Measurements from ENCODE around the gene GNB1.

The GNB1 gene

GRCh38 chr1:1784933-1785332 is 106.0 kb downstream of the GNB1 start:
- TF ChIP-seq CTCF (IDR thresholded peaks at IDR 0.05; ENCODE audit: borderline replicate concordance, control extremely low read depth, extremely low read depth, insufficient read depth, missing control alignments) = no peak
- no peak for DNase-seq (ENCODE audit: low spot score)
- in situ Hi-C loops (cut with MboI; ENCODE audit: low sequenced_read_pairs, unreplicated experiment) = loop anchor here (10.0 kb wide), 1 partner anchor 120 kb away; no protein-coding TSS in a partner anchor

GRCh38 chr1:1783320-1783719 is 107.6 kb downstream of the GNB1 start:
- no peak for TF ChIP-seq CTCF (IDR thresholded peaks at IDR 0.05; ENCODE audit: borderline replicate concordance, control extremely low read depth, extremely low read depth, insufficient read depth, missing control alignments)
- no peak for DNase-seq (ENCODE audit: low spot score)
- in situ Hi-C loops (cut with MboI; ENCODE audit: low sequenced_read_pairs, unreplicated experiment) = loop anchor here (10.0 kb wide), 1 partner anchor 121 kb away; no protein-coding TSS in a partner anchor

GRCh38 chr1:1782399-1783221 is 108.3 kb downstream of the GNB1 start:
- TF ChIP-seq CTCF (IDR thresholded peaks at IDR 0.05; ENCODE audit: borderline replicate concordance, control extremely low read depth, extremely low read depth, insufficient read depth, missing control alignments) = no peak
- DNase-seq (ENCODE audit: low spot score) = no peak
- in situ Hi-C loops (cut with MboI; ENCODE audit: low sequenced_read_pairs, unreplicated experiment) = loop anchor here (10.0 kb wide), 1 partner anchor 122 kb away; no protein-coding TSS in a partner anchor

GRCh38 chr1:1781526-1781903 is 109.4 kb downstream of the GNB1 start:
- in situ Hi-C loops (cut with MboI; ENCODE audit: low sequenced_read_pairs, unreplicated experiment) = loop anchor here (10.0 kb wide), 1 partner anchor 123 kb away; no protein-coding TSS in a partner anchor
- TF ChIP-seq CTCF (IDR thresholded peaks at IDR 0.05; ENCODE audit: borderline replicate concordance, control extremely low read depth, extremely low read depth, insufficient read depth, missing control alignments) = no peak
- no peak for DNase-seq (ENCODE audit: low spot score)

- in situ Hi-C loops (cut with MboI; ENCODE audit: low sequenced_read_pairs, unreplicated experiment) = loop anchor here (10.0 kb wide), 1 partner anchor 124 kb away; no protein-coding TSS in a partner anchor
- DNase-seq (ENCODE audit: low spot score) = no peak
- no peak for TF ChIP-seq CTCF (IDR thresholded peaks at IDR 0.05; ENCODE audit: borderline replicate concordance, control extremely low read depth, extremely low read depth, insufficient read depth, missing control alignments)
Measured at GRCh38 chr1:1780598-1781525, 110.0 kb downstream of the GNB1 start.
